Measurements from ENCODE around the gene KLHL29. TPM values are rescaled to one million over a fixed set of nuclear protein-coding genes. Genes with fewer than 3 reads are reported as not detected.

KLHL29 gene
- total RNA-seq, 1 donor from 2014 or later = 4.4 TPM

GRCh38 chr2:23745068-23745725, 360.2 kb downstream of the KLHL29 start:
- Mint-ChIP-seq H3K27me3 (no peaks in the 10 kb centered on the region), H3K4me3 (ENCODE audit: low read depth) (no peak overlapping the region), H3K27ac (no peak overlapping the region), H3K4me1 (ENCODE audit: low read depth) (no peaks in the 10 kb centered on the region), H3K36me3 (ENCODE audit: insufficient read depth) (peaks cover 12% of the 10 kb centered on the region), H3K9me3 (ENCODE audit: low read depth) (peaks cover 5% of the 10 kb centered on the region)
- DNase-seq (ENCODE audit: low spot score, unreplicated experiment) = no peak
- no peak for TF ChIP-seq CTCF (IDR thresholded peaks at IDR 0.05; ENCODE audit: unreplicated experiment)

- no peak for DNase-seq (ENCODE audit: low spot score, unreplicated experiment)
- Mint-ChIP-seq H3K27me3 (no peaks in the 10 kb centered on the region), H3K36me3 (ENCODE audit: insufficient read depth) (peaks cover 12% of the 10 kb centered on the region), H3K27ac (peak overlapping the region; percentile 8), H3K4me1 (ENCODE audit: low read depth) (no peaks in the 10 kb centered on the region), H3K9me3 (ENCODE audit: low read depth) (peaks cover 5% of the 10 kb centered on the region), H3K4me3 (ENCODE audit: low read depth) (no peak overlapping the region)
- no peak for TF ChIP-seq CTCF (IDR thresholded peaks at IDR 0.05; ENCODE audit: unreplicated experiment)
Observed at GRCh38 chr2:23745726-23746105, 360.7 kb downstream of the KLHL29 start.

- H3K36me3 Mint-ChIP-seq (ENCODE audit: insufficient read depth) = peaks cover 11% of the 10 kb centered on the region
- H3K4me3 Mint-ChIP-seq (ENCODE audit: low read depth) = no peak overlapping the region
- TF ChIP-seq CTCF (IDR thresholded peaks at IDR 0.05; ENCODE audit: unreplicated experiment) = no peak
- H3K27ac Mint-ChIP-seq = peak overlapping the region; percentile 8
- H3K27me3 Mint-ChIP-seq = no peaks in the 10 kb centered on the region
- DNase-seq (ENCODE audit: low spot score, unreplicated experiment) = no peak
- H3K9me3 Mint-ChIP-seq (ENCODE audit: low read depth) = peaks cover 5% of the 10 kb centered on the region
- no peaks in the 10 kb centered on the region for H3K4me1 Mint-ChIP-seq (ENCODE audit: low read depth)
Observed at GRCh38 chr2:23746141-23746863, 361.3 kb downstream of the KLHL29 start.

- Mint-ChIP-seq H3K27me3 (no peaks in the 10 kb centered on the region), H3K27ac (no peak overlapping the region), H3K4me3 (ENCODE audit: low read depth) (no peak overlapping the region)
Observed at GRCh38 chr2:23751747-23752265, 366.8 kb downstream of the KLHL29 start.

More at GRCh38 chr2:23751747-23752265, 366.8 kb downstream of the KLHL29 start:
- Mint-ChIP-seq H3K36me3 (ENCODE audit: insufficient read depth) (peaks cover 13% of the 10 kb centered on the region), H3K9me3 (ENCODE audit: low read depth) (no peaks in the 10 kb centered on the region), H3K4me1 (ENCODE audit: low read depth) (no peaks in the 10 kb centered on the region)
- no peak for TF ChIP-seq CTCF (IDR thresholded peaks at IDR 0.05; ENCODE audit: unreplicated experiment)
- DNase-seq (ENCODE audit: low spot score, unreplicated experiment) = no peak

Data from progenitor cell of endocrine pancreas (in vitro differentiated cells).